HepG2 (cell line): ENCODE data around the gene HNRNPH2. TPM values are rescaled to one million over a fixed set of nuclear protein-coding genes. Genes with fewer than 3 reads are reported as not detected.

Source experiments
- CEBPB ChIP-seq: IDR thresholded peaks from 2 replicates; pipeline ENCODE4 v1.6.1; 2011; ENCODE audit warnings: low read depth, low read length, improper control_type of control experiment, borderline replicate concordance
- GATA4 ChIP-seq: sonication (generic); IDR thresholded peaks from 2 replicates; pipeline ENCODE4 v1.6.1; 2016; ENCODE audit warnings: antibody characterized with exemption, low read depth, borderline replicate concordance
- HDAC2 ChIP-seq: sonication (generic); formaldehyde crosslinking; IDR thresholded peaks from 2 replicates; pipeline ENCODE4 v1.4.0; 2020; ENCODE audit warnings: missing genetic modification reagents
- KAT7 ChIP-seq: IDR thresholded peaks from 2 replicates; pipeline ENCODE4 v1.6.1; 2018; ENCODE audit warnings: borderline replicate concordance, missing compliant biosample characterization
- SIX4 ChIP-seq: sonication (generic); formaldehyde crosslinking; IDR thresholded peaks from 2 replicates; pipeline ENCODE4 v1.4.0; 2020; ENCODE audit warnings: missing genetic modification reagents
- SMARCC2 ChIP-seq: fragments of 450-650 bp; IDR thresholded peaks from 2 replicates; pipeline ENCODE4 v1.6.1; 2017; ENCODE audit warnings: antibody characterized with exemption, mild to moderate bottlenecking
- SNAPC4 ChIP-seq: sonication (generic); formaldehyde crosslinking; IDR thresholded peaks from 2 replicates; pipeline ENCODE4 v1.4.0; 2020; ENCODE audit warnings: mild to moderate bottlenecking, missing genetic modification reagents
- TERF1 ChIP-seq: sonication (generic); formaldehyde crosslinking; IDR thresholded peaks from 2 replicates; pipeline ENCODE4 v1.8.0; 2022; ENCODE audit warnings: mild to moderate bottlenecking, missing genetic modification reagents, moderate library complexity
- ZBTB20 ChIP-seq: sonication (generic); formaldehyde crosslinking; IDR thresholded peaks from 2 replicates; pipeline ENCODE4 v1.8.1; 2023; ENCODE audit warnings: missing genetic modification reagents, low read depth, mild to moderate bottlenecking, borderline replicate concordance
- ZFP37 ChIP-seq: sonication (generic); formaldehyde crosslinking; IDR thresholded peaks from 2 replicates; pipeline ENCODE4 v1.4.0; 2020; ENCODE audit warnings: missing genetic modification reagents, borderline replicate concordance
- ZNF10 ChIP-seq: sonication (generic); formaldehyde crosslinking; IDR thresholded peaks from 2 replicates; pipeline ENCODE4 v1.4.0; 2020; ENCODE audit warnings: mild to moderate bottlenecking, low read depth, missing genetic modification reagents, borderline replicate concordance
- ZNF207 ChIP-seq: fragments of 450-650 bp; IDR thresholded peaks from 2 replicates; pipeline ENCODE4 v1.6.1; 2016; ENCODE audit warnings: antibody characterized with exemption, borderline replicate concordance
- ZNF24 ChIP-seq: fragments of 450-650 bp; IDR thresholded peaks from 2 replicates; pipeline ENCODE4 v1.6.1; 2017; ENCODE audit warnings: antibody characterized with exemption, mild to moderate bottlenecking
- ZNF275 ChIP-seq: sonication (generic); formaldehyde crosslinking; IDR thresholded peaks from 2 replicates; pipeline ENCODE4 v1.8.0; 2022; ENCODE audit warnings: missing genetic modification reagents, mild to moderate bottlenecking, inconsistent platforms, borderline replicate concordance
- ZNF383 ChIP-seq: sonication (generic); formaldehyde crosslinking; IDR thresholded peaks from 2 replicates; pipeline ENCODE4 v1.4.0; 2020; ENCODE audit warnings: missing genetic modification reagents, mild to moderate bottlenecking, borderline replicate concordance
- ZNF432 ChIP-seq: sonication (generic); formaldehyde crosslinking; IDR thresholded peaks from 2 replicates; pipeline ENCODE4 v1.5.0; 2020; ENCODE audit warnings: missing genetic modification reagents, mild to moderate bottlenecking, borderline replicate concordance
- ZNF598 ChIP-seq: sonication (generic); formaldehyde crosslinking; IDR thresholded peaks from 2 replicates; pipeline ENCODE4 v1.5.1; 2020; ENCODE audit warnings: mild to moderate bottlenecking, missing genetic modification reagents, borderline replicate concordance
- ZNF878 ChIP-seq: sonication (generic); formaldehyde crosslinking; IDR thresholded peaks from 2 replicates; pipeline ENCODE4 v1.8.1; 2023; ENCODE audit warnings: mild to moderate bottlenecking, missing genetic modification reagents, moderate library complexity
- ZXDC ChIP-seq: sonication (generic); formaldehyde crosslinking; IDR thresholded peaks from 2 replicates; pipeline ENCODE4 v1.5.0; 2020; ENCODE audit warnings: mild to moderate bottlenecking, missing genetic modification reagents
- polyA plus RNA-seq, 8 experiments: library from polyadenylated mRNA; depleted of rRNA in 3 of 8; stranded (reverse) in 7 of 8; unstranded in 1 of 8; fragments of >200 nt; fragmentation: Illumina TruSeq in 4 of 8; extraction: Trizol in 4 of 8; gene quantifications; 2 replicates each; pipeline versions ENCODE4 v1.2.1 to v1.2.3, GENCODE V29; 2011 to 2016; ENCODE audit warnings: low read depth in 4 of 8, missing spikeins in 1 of 8, mixed read lengths in 1 of 8; ENCODE audit not compliant: insufficient read depth in 1 of 8
- total RNA-seq, 5 experiments: library from RNA; depleted of rRNA; stranded (reverse); fragments of >200 nt; fragmentation: Illumina TruSeq; extraction: Trizol; gene quantifications; 2 replicates each; pipeline ENCODE4 v1.2.3, GENCODE V29; 2016; ENCODE audit warnings: low read depth in 1 of 5

The HNRNPH2 gene
- total and polyA plus RNA-seq, 2 of the 13 experiments (the other 11 are each of a cell fraction or from before 2014, with no cell fraction given) = 23.8 to 56.9 TPM

- TF ChIP-seq TERF1 (CRISPR knock-in tag) (no peak), GATA4 (no peak), SIX4 (CRISPR knock-in tag) (no peak), HDAC2 (CRISPR knock-in tag) (no peak), ZBTB20 (no peak; the same call in 1 of the 2 replicates), SMARCC2 (no peak), ZNF878 (no peak), CEBPB (no peak), KAT7 (CRISPR knock-in tag) (0 out of 2 replicates have a peak, but pooled peaks have one; percentile 24), ZNF10 (no peak), ZNF432 (CRISPR knock-in tag) (no peak), ZFP37 (no peak), ZNF207 (no peak), ZNF24 (no peak), ZNF598 (CRISPR knock-in tag) (no peak), ZNF383 (CRISPR knock-in tag) (no peak), ZNF275 (CRISPR knock-in tag) (no peak), SNAPC4 (CRISPR knock-in tag) (no peak), ZXDC (CRISPR knock-in tag) (no peak)
These were observed 17.1 kb upstream of the HNRNPH2 start, which contains the start of gene RPL36A (continued) for GRCh38 chrX:101390664-101391525.
